CD4-positive, alpha-beta T cell treated with Interleukin-15 for 4 hours (primary cell): ENCODE results near the gene ZNF883.
"Not testable (repeated sequence)": the region's sequence is repeated elsewhere in the genome, so short reads cannot be mapped to it uniquely, and the experiment has no call there.

ENCODE experiments used
- DNase-seq: peaks from one replicate; pipeline ENCODE4 v3.0.0-alpha.2; 2020; ENCODE audit warnings: low spot score

The ZNF883 gene

DNA sequence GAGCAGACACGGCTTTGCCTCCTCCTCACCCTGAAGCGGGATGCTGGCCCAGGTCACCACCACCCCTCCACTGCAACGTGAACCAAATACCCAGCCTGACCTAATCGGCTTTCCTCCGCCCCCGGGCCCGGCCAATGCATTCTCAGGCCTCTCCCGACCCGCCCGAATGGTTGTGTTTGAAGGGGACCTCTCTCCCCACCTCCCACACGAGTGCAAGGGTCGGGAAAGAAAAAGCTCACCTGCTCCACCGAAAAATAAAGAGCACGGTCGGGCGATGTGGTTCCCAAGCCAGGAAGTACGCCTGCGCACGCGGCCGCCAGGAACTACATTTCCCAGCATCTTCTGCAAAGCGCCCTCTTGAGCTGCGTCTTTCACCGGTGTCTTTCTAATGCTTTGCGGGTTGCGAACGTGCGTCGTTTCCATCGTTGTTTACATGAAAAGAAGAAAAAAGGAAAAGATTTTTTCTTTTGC is at the start of gene ZNF883:
TSS of gene ZNF883 (minus strand) at position 282 of the 471 bp plus-strand sequence.
- no peak for DNase-seq

DNA sequence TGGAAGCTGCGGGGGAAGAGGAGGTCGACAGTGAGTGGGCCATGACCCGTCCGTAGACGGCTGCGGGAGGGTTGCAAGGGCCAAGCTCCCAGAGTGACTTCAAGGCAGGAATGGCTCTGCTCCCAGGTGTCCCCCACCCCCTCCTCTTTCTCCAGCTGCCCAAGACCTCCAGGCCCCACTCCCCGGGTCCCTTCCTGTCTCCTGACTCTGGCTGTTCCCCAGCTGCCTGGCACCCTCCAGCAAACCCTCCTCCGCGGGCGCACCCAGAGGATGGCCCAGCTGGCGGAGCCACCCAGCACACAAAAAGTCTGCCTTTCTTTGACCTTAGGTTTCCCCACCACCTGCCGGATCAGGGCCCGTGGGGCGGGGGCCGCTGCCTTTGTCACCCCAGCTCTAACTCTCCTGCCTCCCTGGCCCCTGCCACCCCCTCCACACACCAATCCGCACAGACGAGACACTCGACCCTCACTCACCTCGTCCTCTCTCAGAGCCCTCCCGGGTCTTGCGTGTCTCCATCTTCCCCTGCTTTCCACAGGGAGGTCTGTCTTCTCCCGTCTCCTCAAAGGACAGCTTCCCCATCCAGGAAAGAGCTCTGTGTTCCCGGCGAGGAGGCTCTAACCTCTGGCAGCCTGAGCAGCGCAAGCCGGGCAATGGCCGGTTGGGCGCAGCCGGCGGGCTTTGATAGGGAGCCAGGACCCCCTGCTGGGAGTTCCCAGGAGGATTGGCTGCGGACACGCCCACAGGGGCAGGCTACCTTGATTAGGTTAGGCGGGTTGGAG is 49.3 kb upstream of the ZNF883 start:
- not testable (repeated sequence) for DNase-seq

GRCh38 chr9:113059581-113060284 is 47.7 kb upstream of the ZNF883 start:
- DNase-seq, result not testable (repeated sequence)

DNA sequence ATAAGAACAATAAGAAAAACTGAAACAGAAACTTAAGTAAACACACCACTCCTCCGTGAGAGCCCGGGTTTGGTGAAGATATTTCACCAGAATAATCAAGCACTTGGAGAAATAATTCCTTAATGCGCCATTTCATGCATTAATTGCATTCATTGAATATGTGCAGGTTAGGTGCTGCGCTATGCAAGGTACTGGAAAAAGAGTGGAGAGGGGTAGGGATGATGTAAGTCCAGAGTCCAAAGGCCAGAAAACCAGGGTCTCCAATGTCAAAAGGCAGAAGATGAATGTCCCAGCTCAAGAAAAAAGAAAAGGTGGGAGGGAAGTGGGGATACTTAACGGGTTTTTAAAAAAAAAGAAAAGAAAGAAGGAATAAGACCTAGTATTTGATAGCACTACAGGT is 45.2 kb upstream of the ZNF883 start:
- no peak for DNase-seq

DNA sequence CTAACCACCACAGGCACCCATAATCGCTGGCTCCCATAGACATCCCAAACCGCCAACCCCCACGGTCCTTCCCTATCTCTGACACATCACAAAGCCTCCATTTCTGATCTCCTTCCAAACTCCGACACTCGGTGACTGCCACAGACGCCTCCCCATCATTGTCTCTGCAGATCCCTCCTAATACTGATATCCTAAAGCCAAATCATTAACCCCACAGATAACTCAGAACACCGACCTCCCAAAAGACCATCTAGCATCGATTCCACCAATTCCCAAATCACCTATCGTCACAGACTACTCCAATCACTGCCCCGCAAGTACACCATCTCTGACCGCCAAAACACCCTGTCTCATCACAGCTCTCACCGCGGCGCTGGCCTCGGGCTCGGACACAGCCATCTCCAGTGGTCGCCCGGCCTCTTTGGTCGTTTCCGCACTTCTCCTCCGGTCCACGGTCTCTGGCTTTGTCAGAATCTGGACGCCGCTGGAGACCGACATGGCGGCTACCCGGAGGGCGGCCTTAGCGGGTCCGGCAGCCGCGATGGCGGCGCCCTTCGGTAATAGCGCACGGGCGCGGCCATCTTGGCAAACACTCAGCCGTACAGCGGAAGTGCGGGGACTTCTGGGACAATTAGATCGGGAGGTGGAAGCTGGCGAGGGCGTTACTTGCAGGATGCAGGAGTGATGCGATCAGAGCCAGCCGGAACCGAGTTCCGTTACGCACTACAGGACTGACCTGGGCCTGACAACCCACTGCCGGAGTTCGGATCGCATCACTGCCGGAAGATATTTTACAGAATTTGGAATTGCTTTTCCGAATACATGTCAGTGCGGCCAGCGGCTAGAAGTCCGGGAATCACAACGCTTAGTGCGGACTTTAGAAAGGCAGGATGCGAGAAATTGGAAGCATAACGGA is 44.5 kb upstream of the ZNF883 start, which contains the start of gene ZFP37:
TSS of gene ZFP37 (minus strand) at position 534 of the 916 bp plus-strand sequence. CDS start at position 498, 36 bp downstream.
- peak; percentile 73 for DNase-seq

DNA sequence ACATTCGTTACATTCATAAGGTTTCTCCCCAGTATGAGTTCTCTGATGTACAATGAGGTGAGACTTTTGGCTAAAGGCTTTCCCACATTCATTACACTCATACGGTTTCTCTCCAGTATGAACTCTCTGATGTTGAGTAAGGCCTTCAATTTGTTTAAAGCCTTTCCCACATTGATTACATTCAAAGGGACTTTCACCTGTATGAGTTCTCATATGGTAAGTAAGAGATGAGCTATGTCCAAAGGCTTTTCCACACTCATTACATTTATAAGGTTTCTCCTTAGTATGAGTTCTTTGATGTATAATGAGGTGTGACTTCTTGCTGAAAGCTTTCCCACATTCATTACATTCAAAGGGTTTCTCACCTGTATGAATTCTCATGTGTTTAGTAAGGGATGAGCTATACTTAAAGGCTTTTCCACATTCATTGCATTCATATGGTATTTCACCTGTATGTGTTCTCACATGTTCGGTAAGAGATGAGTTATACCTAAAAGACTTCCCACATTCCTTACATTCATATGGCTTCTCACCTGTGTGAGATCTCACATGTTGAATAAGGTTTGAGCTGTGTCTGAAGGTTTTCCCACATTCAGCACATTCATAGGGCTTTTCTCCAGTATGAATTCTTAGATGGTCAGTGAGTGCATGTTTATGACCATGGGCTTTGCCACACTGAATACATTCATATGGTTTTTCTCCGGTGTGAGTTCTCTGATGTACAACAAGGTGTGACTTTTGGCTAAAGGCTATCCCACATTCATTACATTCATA is 31.1 kb upstream of the ZNF883 start:
- DNase-seq, result no peak

DNA sequence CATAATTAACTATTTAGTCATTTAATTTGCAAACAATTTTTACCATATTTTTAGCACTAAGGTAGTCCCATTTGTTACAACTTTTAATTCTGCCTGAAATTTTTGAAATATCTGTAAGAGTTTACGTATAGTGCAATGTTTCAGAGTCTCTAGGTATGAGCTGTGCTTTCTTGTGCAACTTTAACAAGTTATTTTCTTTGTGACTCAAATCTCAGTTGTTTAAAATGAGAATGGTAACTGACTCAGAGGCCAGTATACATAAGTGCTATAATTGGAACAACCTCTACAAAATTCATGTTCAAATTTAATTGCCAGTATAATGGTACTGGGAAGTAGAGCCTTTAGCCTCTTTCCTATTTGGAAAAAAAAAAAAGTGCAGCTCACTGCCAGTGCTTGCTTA is 14.2 kb upstream of the ZNF883 start:
- no peak for DNase-seq

DNA sequence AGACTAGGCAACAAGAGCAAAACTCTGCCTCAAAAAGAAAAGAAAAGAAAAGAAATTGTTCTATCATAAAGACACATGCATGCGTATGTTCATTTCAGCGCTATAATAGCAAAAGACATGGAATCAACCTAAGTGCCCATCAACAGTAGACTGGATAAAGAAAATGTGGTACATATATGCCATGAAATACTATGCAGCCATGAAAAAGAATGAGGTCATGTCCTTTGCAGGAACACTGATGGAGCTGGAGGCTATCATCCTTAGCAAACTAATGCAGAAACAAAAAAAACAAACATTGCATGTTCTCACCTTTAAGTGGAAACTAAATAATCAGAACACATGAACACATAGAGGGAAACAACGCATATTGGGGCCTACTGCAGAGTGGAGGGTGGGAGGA is 6.3 kb upstream of the ZNF883 start:
- DNase-seq, result no peak

DNA sequence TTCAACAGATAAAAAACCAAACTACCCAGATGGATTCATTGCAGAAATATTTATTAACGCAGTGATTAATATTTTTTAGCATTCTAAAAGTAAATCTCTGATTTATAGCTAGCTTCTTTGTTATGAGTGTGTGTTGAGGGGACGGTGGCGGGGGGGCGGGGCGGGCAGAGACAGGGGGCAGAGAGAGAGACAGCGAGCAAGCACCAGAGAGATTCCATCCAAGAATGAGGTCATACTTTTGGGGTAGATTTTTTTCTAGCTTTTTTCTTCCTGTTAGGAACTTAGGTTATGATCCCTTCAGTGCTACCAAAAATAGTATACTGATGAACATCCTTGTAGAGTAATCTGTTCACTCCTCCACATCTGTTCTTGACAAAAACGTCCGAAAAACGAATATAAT is 500 bp upstream of the ZNF883 start:
- DNase-seq, result no peak

- no peak for DNase-seq
Measured at GRCh38 chr9:113005777-113006176, 6.2 kb downstream of the ZNF883 start.

DNA sequence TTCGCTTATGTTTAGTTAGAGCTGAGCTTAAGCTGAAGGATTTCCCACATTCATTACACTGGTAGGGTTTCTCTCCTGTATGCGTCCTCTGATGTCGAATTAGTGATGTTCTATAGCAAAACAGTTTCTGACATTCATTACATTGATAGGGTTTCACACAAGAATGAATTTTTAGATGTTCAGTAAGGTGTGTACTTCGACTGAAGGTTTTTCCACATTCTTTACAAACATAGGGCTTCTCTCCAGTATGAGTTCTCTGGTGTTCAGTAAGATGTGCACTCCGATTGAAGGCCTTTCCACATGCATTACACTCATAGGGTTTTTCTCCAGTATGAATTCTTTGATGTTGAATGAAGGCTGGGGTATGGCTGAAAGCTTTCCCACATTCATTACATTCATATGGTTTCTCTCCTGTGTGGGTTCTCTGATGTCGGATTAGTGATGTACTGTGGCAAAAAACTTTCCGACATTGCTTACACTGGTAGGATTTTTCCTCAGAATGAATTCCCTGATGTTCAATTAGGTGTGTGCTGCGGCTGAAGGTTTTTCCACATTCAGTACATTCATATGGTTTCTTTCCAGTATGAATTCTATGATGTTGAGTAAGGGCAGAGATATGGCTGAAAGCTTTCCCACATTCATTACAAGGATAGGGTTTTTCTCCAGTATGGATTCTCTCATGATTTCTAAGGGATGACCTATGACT is 14.6 kb downstream of the ZNF883 start:
- DNase-seq, result no peak

GRCh38 chr9:112971415-112971814 is 40.6 kb downstream of the ZNF883 start:
- no peak for DNase-seq

- DNase-seq, result no peak
Measured at GRCh38 chr9:112970939-112971338, 41.1 kb downstream of the ZNF883 start.

DNA sequence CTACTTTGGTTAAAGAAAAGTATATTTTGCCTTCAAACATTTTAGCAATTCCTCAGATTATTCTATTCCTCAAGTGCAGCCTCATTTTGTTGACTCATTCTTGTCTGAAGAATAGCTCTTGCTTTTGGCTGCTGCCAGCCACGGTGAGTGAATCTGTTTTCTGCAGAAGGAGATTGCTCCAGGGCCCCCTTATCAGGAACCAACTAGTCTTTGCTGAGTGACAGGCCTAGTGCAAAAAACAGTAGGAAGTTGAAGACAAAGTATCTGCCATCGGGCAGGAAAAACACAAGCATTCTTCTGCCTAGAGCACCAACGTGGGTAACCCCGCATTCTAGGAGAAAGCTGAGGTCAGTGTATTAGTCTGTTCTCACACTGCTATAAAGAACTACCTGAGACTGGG is 42.3 kb downstream of the ZNF883 start:
- DNase-seq, result no peak

- DNase-seq, result no peak
Measured at GRCh38 chr9:112955550-112955949, 56.4 kb downstream of the ZNF883 start.

DNA sequence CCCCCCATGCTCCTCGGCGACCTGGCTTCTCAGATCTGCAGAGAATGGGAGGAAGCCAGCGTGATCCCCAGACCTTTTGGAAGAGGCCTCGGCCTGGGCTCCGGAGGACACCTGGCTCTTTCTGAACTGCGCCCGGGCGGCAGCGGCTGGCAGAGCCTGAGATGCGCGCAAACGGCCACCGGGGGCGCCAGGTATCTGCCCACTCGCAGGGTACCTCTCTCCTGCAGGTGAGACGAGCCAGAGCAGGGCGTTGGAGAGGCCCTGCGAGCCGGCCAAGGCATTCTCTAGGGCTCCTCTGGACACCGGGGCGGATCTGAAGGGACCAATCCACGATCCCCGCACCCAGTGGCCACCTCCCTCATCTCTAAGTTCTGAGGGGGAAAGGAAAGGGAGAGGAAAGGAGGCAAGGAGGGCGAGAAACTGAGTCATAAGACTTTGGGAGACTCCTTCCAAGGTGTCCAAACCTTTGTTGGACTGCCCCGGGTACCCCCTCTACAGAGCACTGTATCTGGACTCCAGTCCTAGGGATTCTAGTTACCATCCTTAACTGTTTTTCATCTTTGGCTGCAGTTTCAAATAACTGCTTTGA is 66.3 kb downstream of the ZNF883 start:
- DNase-seq, result no peak

GRCh38 chr9:112939418-112939817 is 72.6 kb downstream of the ZNF883 start:
- DNase-seq, result no peak

GRCh38 chr9:112933696-112934095 is 78.3 kb downstream of the ZNF883 start:
- no peak for DNase-seq

- DNase-seq, result no peak
Measured at GRCh38 chr9:112925058-112925641, 86.8 kb downstream of the ZNF883 start.

DNA sequence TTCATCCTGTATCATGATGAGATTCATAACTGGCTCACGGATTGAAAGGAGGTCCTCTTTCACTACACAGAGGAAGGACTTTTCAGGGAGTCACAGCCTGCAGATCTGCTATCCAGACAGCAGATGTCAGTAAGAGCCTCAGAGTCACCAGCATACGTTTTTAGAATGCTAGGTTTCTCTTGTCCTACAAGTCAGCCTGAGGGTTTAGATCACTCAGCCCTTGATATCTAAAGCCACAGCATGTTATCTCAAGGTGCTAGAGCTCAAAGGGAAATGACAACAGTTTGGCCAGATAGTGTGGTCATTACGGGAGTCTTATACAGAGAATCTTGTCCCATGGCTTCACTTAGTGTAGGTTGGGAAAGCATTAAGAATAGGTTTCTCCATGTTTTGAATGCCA is 90.4 kb downstream of the ZNF883 start:
- no peak for DNase-seq
